ENCODE results near the gene SMIM36. TPM values are rescaled to one million over a fixed set of nuclear protein-coding genes. Genes with fewer than 3 reads are reported as not detected.

The SMIM36 gene
- total RNA-seq, 2 donors from 2014 or later = not detected

- no peak for ATAC-seq (ENCODE audit: insufficient number of reproducible peaks, low FRiP score, low read depth)
- Histone ChIP-seq H3K27me3 (replicated peaks; ENCODE audit: insufficient read depth) (no peaks in the 10 kb centered on the region), H3K36me3 (no peaks in the 10 kb centered on the region), H3K4me3 (no peak overlapping the region), H3K4me1 (ENCODE audit: control insufficient read depth in 1 of 2, low read depth in 2 of 2) (no peaks in the 10 kb centered on the region), H3K27ac (no peak overlapping the region), H3K9me3 (no peaks in the 10 kb centered on the region)
- DNase-seq (ENCODE audit: low spot score) = no peak
- no peak for TF ChIP-seq CTCF (IDR thresholded peaks at IDR 0.05)
These were observed 52.3 kb downstream of the SMIM36 start for GRCh38 chr17:55458978-55459377.

GRCh38 chr17:55458287-55458900, 52.9 kb downstream of the SMIM36 start:
- H3K36me3 ChIP-seq = no peaks in the 10 kb centered on the region
- no peak for DNase-seq (ENCODE audit: low spot score)
- H3K9me3 ChIP-seq = no peaks in the 10 kb centered on the region
- H3K4me1 ChIP-seq (ENCODE audit: control insufficient read depth in 1 of 2, low read depth in 2 of 2) = no peaks in the 10 kb centered on the region
- H3K27me3 ChIP-seq (replicated peaks; ENCODE audit: insufficient read depth) = no peaks in the 10 kb centered on the region
- no peak overlapping the region for H3K27ac ChIP-seq
- no peak overlapping the region for H3K4me3 ChIP-seq
- no peak for TF ChIP-seq CTCF (IDR thresholded peaks at IDR 0.05)
- ATAC-seq (ENCODE audit: insufficient number of reproducible peaks, low FRiP score, low read depth) = no peak

GRCh38 chr17:55456307-55457240, 54.7 kb downstream of the SMIM36 start:
- Histone ChIP-seq H3K4me1 (ENCODE audit: control insufficient read depth in 1 of 2, low read depth in 2 of 2) (no peaks in the 10 kb centered on the region), H3K4me3 (no peak overlapping the region), H3K36me3 (no peaks in the 10 kb centered on the region), H3K27me3 (replicated peaks; ENCODE audit: insufficient read depth) (no peaks in the 10 kb centered on the region), H3K27ac (no peak overlapping the region), H3K9me3 (no peaks in the 10 kb centered on the region)
- ATAC-seq (ENCODE audit: insufficient number of reproducible peaks, low FRiP score, low read depth) (no peak), DNase-seq (ENCODE audit: low spot score) (no peak)
- TF ChIP-seq CTCF (IDR thresholded peaks at IDR 0.05) = no peak

- H3K4me1 ChIP-seq (ENCODE audit: control insufficient read depth in 1 of 2, low read depth in 2 of 2) = no peaks in the 10 kb centered on the region
- ATAC-seq (ENCODE audit: insufficient number of reproducible peaks, low FRiP score, low read depth) = no peak
- H3K27ac ChIP-seq = no peak overlapping the region
- no peaks in the 10 kb centered on the region for H3K36me3 ChIP-seq
- no peak overlapping the region for H3K4me3 ChIP-seq
- no peak for TF ChIP-seq CTCF (IDR thresholded peaks at IDR 0.05)
- H3K9me3 ChIP-seq = no peaks in the 10 kb centered on the region
- no peaks in the 10 kb centered on the region for H3K27me3 ChIP-seq (replicated peaks; ENCODE audit: insufficient read depth)
- no peak for DNase-seq (ENCODE audit: low spot score)
These were observed 56.3 kb downstream of the SMIM36 start for GRCh38 chr17:55454906-55455474.
